ENCODE data around the gene SAFB. TPM values are rescaled to one million over a fixed set of nuclear protein-coding genes. Genes with fewer than 3 reads are reported as not detected.
A peak's percentile ranks its signal among the peaks of the same experiment; 100 is the strongest.

SAFB gene
- total and polyA plus RNA-seq, 2 of the 13 experiments (the other 11 are each of a cell fraction or from before 2014, with no cell fraction given): 21.0 to 28.4 TPM

- TF ChIP-seq MNT (IDR thresholded peaks at IDR 0.05) (no peak), PLSCR1 (CRISPR knock-in tag; IDR thresholded peaks at IDR 0.05; ENCODE audit: borderline replicate concordance) (no peak), FOXC1 (CRISPR knock-in tag; IDR thresholded peaks at IDR 0.05; ENCODE audit: borderline replicate concordance) (no peak), ZEB1 (IDR thresholded peaks at IDR 0.05; ENCODE audit: insufficient replicate concordance, low read depth) (no peak), GPN1 (CRISPR knock-in tag; IDR thresholded peaks at IDR 0.05; ENCODE audit: borderline replicate concordance) (no peak), HHEX (CRISPR knock-in tag; IDR thresholded peaks at IDR 0.05) (no peak), ZNF362 (CRISPR knock-in tag; IDR thresholded peaks at IDR 0.05; ENCODE audit: borderline replicate concordance) (no peak)
Measured at GRCh38 chr19:5683177-5683886, 60.4 kb downstream of the SAFB start (continued).

GRCh38 chr19:5684694-5685430 is 62.0 kb downstream of the SAFB start:
- Histone ChIP-seq H3K4me2 (ENCODE audit: low read depth, low read length) (no peak overlapping the region), H3K79me2 (ENCODE audit: insufficient read depth, low read length) (peaks cover 3% of the 10 kb centered on the region), H3K4me1 (ENCODE audit: insufficient read depth, low read length) (peaks cover 30% of the 10 kb centered on the region), H3K9me3 (ENCODE audit: low read length) (no peaks in the 10 kb centered on the region), H2AFZ (ENCODE audit: low read length) (no peak overlapping the region), H3K36me3 (replicated peaks in 1 of 2; ENCODE audit: control insufficient read depth in 1 of 2, insufficient read depth in 2 of 2, low read length in 2 of 2) (no peaks in the 10 kb centered on the region), H3K27ac (ENCODE audit: extremely low read length, insufficient read depth, low read length) (no peak overlapping the region), H3K4me3 (replicated peaks in 1 of 3; ENCODE audit: insufficient read depth in 1 of 3, low read depth in 2 of 3, low read length in 3 of 3) (no peak overlapping the region), H3K9ac (ENCODE audit: insufficient read depth, low read depth, low read length) (no peak overlapping the region), H4K20me1 (ENCODE audit: insufficient read depth, low read length) (no peaks in the 10 kb centered on the region), H3K27me3 (ENCODE audit: control insufficient read depth in 1 of 2, insufficient read depth in 2 of 2, low read length in 2 of 2) (no peaks in the 10 kb centered on the region; a peak in 1 of 5 replicates)
- in situ Hi-C loops (cut with HindIII; ENCODE audit: extremely low pct_ligation_motif_present, low pct_unique_long_range_greater_than_20kb) (no loop called here), intact Hi-C loops (cut with micrococcal nuclease; ENCODE audit: unreplicated experiment) (loop anchor here (5.0 kb wide), 1 partner anchor 138 kb away; no protein-coding TSS in a partner anchor)
- no peak for TF ChIP-seq NFIB (CRISPR knock-in tag; IDR thresholded peaks at IDR 0.05; ENCODE audit: borderline replicate concordance)
- no peak for TF ChIP-seq MAFG (CRISPR knock-in tag; IDR thresholded peaks at IDR 0.05)
- TF ChIP-seq SOX5 (CRISPR knock-in tag; IDR thresholded peaks at IDR 0.05; ENCODE audit: borderline replicate concordance): no peak
- TF ChIP-seq BRCA1 (CRISPR knock-in tag; IDR thresholded peaks at IDR 0.05): no peak
- TF ChIP-seq ZNF768 (CRISPR knock-in tag; IDR thresholded peaks at IDR 0.05): peak; percentile 83
- no peak for TF ChIP-seq MED1 (CRISPR knock-in tag; IDR thresholded peaks at IDR 0.05)
- no peak for TF ChIP-seq ZNF326 (CRISPR knock-in tag; IDR thresholded peaks at IDR 0.05; ENCODE audit: borderline replicate concordance)
- no peak for TF ChIP-seq PHF21A (CRISPR knock-in tag; IDR thresholded peaks at IDR 0.05)
- no peak for TF ChIP-seq ZFP41 (CRISPR knock-in tag; IDR thresholded peaks at IDR 0.05; ENCODE audit: borderline replicate concordance)
- WGBS (ENCODE audit: low lambda C conversion rate): 72% methylated on average over 11 of the region's 22 CpGs
- ATAC-seq: no peak
- POLR2A ChIA-PET: no interaction called here
- BruUV-seq (replicated peaks): no TSS peak
- CTCF ChIA-PET (ENCODE audit: low intra/inter-chr PET ratio, low total read pairs): no interaction called here
- DNase-seq (ENCODE audit: low spot score): no peak
- FAIRE-seq: no peak
